KMS-11 (cell line): Measurements from ENCODE around the gene EPHA1.

Source experiments
- H2AFZ ChIP-seq: fragments of 200-600 bp; sonication (generic); 2 replicates; pipeline ENCODE4 v1.6.1; 2016; ENCODE audit warnings: antibody characterized with exemption, mixed run types, low read depth
- H3K27ac ChIP-seq: fragments of 200-600 bp; sonication (generic); 2 replicates; pipeline ENCODE4 v1.6.1; 2016; ENCODE audit warnings: mild to moderate bottlenecking, mixed run types
- H3K27me3 ChIP-seq: fragments of 200-600 bp; sonication (generic); 2 replicates; pipeline ENCODE4 v1.6.1; 2017; ENCODE audit warnings: mild to moderate bottlenecking, low read depth, mixed run types, moderate library complexity; ENCODE audit not compliant: insufficient read depth
- H3K36me3 ChIP-seq: fragments of 200-600 bp; sonication (generic); 2 replicates; pipeline ENCODE4 v1.6.1; 2017; ENCODE audit warnings: mild to moderate bottlenecking, mixed run types; ENCODE audit not compliant: insufficient read depth
- H3K4me1 ChIP-seq: fragments of 200-600 bp; sonication (generic); 2 replicates; pipeline ENCODE4 v1.6.1; 2016; ENCODE audit warnings: mild to moderate bottlenecking, low read depth, mixed run types; ENCODE audit not compliant: poor library complexity, severe bottlenecking
- H3K4me2 ChIP-seq: fragments of 200-600 bp; sonication (generic); 2 replicates; pipeline ENCODE4 v1.7.0; 2016; ENCODE audit warnings: mild to moderate bottlenecking, mixed run types
- H3K4me3 ChIP-seq: fragments of 200-600 bp; sonication (generic); IDR thresholded peaks from 2 replicates; pipeline ENCODE4 v1.6.1; 2017; ENCODE audit warnings: low read depth, low read length, mixed read lengths; ENCODE audit not compliant: insufficient read depth
- H3K79me2 ChIP-seq: fragments of 200-600 bp; sonication (generic); 2 replicates; pipeline ENCODE4 v1.6.1; 2016; ENCODE audit warnings: low read depth, mixed run types; ENCODE audit not compliant: insufficient read depth
- H3K9ac ChIP-seq: fragments of 200-600 bp; sonication (generic); 2 replicates; pipeline ENCODE4 v1.6.1; 2016; ENCODE audit warnings: mild to moderate bottlenecking, mixed run types
- H4K20me1 ChIP-seq: fragments of 200-600 bp; sonication (generic); 2 replicates; pipeline ENCODE4 v1.6.1; 2016; ENCODE audit warnings: mild to moderate bottlenecking, mixed run types; ENCODE audit not compliant: insufficient read depth
- CTCF ChIP-seq: fragments of 200-600 bp; sonication (generic); conservative IDR thresholded peaks from 2 replicates; pipeline ENCODE4 v1.6.1; 2017; ENCODE audit warnings: low read depth, mild to moderate bottlenecking, antibody characterized with exemption, low read length, moderate library complexity, mixed read lengths

The EPHA1 gene

GRCh38 chr7:143419880-143420279, 11.2 kb upstream of the EPHA1 start:
- no peak overlapping the region for H3K27ac ChIP-seq
- no peaks in the 10 kb centered on the region for H3K4me1 ChIP-seq
- H2AFZ ChIP-seq: no peak overlapping the region
- TF ChIP-seq CTCF: no peak
- H3K9ac ChIP-seq: no peak overlapping the region
- H3K79me2 ChIP-seq: no peaks in the 10 kb centered on the region
- H3K4me2 ChIP-seq: no peak overlapping the region
- no peaks in the 10 kb centered on the region for H3K36me3 ChIP-seq
- no peak overlapping the region for H3K4me3 ChIP-seq
- no peaks in the 10 kb centered on the region for H4K20me1 ChIP-seq
- H3K27me3 ChIP-seq: no peaks in the 10 kb centered on the region

- TF ChIP-seq CTCF: no peak
- H3K27ac ChIP-seq: no peak overlapping the region
- H3K4me2 ChIP-seq: no peak overlapping the region
- no peaks in the 10 kb centered on the region for H3K4me1 ChIP-seq
- H4K20me1 ChIP-seq: no peaks in the 10 kb centered on the region
- H3K79me2 ChIP-seq: no peaks in the 10 kb centered on the region
- H3K36me3 ChIP-seq: no peaks in the 10 kb centered on the region
- H3K4me3 ChIP-seq: no peak overlapping the region
- H3K27me3 ChIP-seq: no peaks in the 10 kb centered on the region
- no peak overlapping the region for H2AFZ ChIP-seq
- H3K9ac ChIP-seq: no peak overlapping the region
These were observed 10.2 kb upstream of the EPHA1 start for GRCh38 chr7:143418681-143419458.

DNA sequence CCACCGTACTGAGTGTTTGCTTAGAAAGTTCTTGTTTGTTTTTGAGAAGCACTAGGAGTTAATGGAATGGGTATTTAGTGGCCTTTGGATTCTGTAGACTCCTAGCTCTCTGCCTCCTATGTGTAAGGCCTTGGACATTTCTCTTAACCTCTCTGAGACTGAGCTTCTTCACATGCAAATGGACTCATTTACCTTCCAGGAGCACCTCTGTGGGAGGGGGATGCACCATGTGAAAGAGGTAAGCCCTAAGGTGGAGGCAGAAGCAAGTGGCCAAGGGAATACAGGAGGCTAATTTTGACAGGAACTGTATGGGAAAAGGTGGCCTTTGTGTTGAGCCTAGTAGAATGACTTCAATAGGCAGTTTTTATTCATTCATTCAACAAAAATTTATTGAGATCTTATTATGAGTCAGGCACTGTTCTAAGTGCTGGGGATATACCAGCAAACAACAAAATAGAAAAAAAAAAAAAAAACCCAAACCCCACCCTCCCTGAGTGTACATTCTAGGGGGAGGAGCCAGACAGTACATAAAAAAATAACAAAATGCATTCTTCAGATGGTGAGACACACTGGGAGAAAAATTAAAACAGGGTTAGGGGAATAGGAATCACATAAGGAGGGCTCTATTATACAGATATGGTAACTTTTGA, 9.2 kb upstream of the EPHA1 start:
- H3K4me2 ChIP-seq: no peak overlapping the region
- H3K27ac ChIP-seq: no peak overlapping the region
- H3K36me3 ChIP-seq: no peaks in the 10 kb centered on the region
- no peak overlapping the region for H3K9ac ChIP-seq
- H3K4me1 ChIP-seq: no peaks in the 10 kb centered on the region
- TF ChIP-seq CTCF: no peak
- no peaks in the 10 kb centered on the region for H4K20me1 ChIP-seq
- no peak overlapping the region for H3K4me3 ChIP-seq
- H2AFZ ChIP-seq: no peak overlapping the region
- no peaks in the 10 kb centered on the region for H3K79me2 ChIP-seq
- no peaks in the 10 kb centered on the region for H3K27me3 ChIP-seq

DNA sequence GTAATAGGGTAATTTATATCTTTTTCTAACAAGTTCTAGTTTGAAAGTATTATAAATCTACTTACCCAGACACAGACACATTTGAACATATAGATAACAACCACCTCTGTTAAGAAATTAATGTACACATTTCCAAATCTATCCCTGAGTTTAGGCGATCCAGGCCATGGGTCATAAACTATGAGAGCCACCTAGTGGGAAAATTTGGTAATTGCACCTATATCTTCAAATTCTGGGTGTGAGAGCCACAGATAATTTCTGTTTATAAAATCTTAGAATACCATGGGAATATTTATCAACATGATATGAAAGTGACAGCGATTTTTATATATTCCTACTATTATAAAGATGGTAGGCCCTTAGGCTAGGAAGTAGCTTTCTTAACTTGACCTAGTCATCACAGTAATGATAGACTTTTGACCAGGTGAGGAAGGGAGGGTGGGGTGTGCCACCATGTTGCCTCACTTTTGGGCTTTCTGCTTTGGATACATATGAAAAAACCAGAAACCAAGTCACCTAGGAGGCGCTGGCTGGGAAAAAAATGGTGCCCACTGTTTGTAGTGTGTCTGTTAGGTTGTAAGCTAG, 8.0 kb upstream of the EPHA1 start:
- H3K9ac ChIP-seq: no peak overlapping the region
- no peaks in the 10 kb centered on the region for H3K27me3 ChIP-seq
- no peaks in the 10 kb centered on the region for H3K4me1 ChIP-seq
- peak; percentile 97 for TF ChIP-seq CTCF
- no peak overlapping the region; the same call in 1 of the 2 replicates for H3K4me2 ChIP-seq
- no peaks in the 10 kb centered on the region for H4K20me1 ChIP-seq
- no peak overlapping the region for H3K27ac ChIP-seq
- H2AFZ ChIP-seq: no peak overlapping the region
- H3K36me3 ChIP-seq: no peaks in the 10 kb centered on the region
- no peaks in the 10 kb centered on the region for H3K79me2 ChIP-seq
- H3K4me3 ChIP-seq: no peak overlapping the region
